Stimulated activated CD4-positive, alpha-beta T cell treated with anti-CD3 and anti-CD28 coated beads, Interleukin-2, amount 100 ng/mL, for 4 hours (primary cell): Measurements from ENCODE around the gene RGS7BP.

Source experiments
- DNase-seq: peaks from one replicate; pipeline ENCODE4 v3.0.0-alpha.2; 2020; ENCODE audit warnings: low read depth

Gene RGS7BP

DNA sequence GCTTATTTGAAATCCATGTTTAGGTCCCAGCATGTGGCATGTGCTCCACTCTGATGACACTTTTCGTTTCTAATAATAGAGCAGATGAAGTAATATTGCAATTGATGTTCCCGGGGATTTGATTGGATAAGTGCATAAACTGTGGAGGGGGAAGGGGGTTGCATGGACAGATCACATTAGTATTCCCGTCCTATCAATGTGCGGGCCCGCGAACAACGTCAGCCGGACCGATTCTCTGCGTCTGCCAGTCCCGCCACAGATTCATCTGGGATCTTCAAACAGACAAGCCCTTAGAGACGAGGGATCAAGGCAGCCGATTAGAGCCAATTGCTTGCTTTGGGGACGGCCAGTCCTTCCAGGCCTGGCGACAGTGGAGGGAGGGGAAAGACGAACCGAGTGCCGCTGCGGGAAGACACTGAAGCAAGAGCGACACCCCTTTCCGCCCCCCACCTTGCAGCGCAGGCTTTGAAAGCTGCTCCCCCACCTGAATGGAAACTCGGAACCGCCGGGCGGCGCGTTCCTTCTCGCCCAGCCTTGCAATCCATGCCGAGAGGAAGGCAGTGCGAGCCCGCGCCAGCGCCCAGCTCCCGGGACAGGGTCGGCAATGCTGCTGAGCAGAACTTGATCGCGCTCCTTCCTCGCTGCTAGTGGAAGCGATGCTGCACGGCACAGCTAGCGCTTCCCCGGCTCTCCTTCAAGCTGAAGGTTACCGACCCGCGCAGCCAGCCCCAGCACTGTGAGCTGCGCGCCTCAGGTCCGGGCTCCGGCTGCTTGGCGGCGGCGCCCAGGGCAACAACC is at the start of gene RGS7BP:
Gene RGS7BP, plus strand, starts transcription at position 247 of the 798 bp plus-strand sequence. CDS start 610 bp downstream, outside the sequence.
- no peak for DNase-seq

DNA sequence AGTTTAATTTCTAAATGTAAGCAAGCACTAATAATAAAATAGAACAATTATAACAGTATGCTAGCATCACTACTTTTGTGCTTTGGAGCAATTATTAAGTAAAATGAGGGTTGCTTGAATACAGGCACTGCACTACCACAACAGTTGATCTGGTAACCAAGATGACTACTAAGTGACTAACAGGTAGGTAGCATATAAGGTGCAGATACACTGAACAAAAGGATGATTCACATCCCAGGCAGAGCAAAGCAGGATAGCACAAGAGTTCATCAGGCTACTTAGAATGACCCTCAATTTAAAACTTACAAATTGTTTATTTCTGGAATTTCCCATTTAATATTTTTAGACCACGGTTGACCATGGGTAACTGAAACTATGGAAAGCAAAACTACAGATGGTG is 48.0 kb upstream of the RGS7BP start:
- no peak for DNase-seq

DNA sequence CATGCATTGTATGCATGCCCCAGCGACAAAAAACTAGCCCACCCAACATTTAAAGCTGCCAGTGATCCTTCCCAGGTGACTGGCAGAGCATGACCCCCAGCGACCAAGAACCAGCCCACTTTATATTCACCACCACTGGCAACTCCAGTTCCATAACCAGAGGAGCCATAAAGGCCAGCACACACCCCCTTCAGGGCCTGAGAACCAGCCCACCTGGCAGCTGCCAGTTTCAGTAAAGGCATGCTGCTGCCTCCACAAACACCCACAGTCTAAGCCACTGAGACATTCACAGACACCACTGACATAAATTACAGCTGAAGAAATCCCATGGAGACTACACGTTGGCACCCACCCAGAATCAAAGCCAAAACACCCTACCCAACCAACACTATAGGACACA is 46.9 kb upstream of the RGS7BP start:
- no peak for DNase-seq

DNA sequence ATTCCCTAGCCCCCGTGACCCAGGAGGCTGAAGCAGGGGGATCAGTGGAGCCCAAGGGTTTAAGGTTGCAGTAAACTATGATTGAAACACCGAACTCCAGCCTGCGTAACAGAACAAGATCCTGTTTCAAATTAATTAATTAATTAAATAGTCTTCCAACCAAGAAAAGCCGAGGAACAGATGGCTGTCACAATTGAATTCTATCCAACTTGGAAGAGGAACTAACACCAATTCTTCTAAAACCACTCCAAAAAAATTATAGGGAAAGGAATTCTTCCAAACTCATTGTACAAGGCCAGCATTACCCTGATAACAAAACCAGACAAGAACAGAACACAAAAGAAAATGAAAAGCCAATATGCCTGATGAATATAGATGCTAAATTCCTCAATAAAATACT is 43.4 kb upstream of the RGS7BP start:
- no peak for DNase-seq

DNA sequence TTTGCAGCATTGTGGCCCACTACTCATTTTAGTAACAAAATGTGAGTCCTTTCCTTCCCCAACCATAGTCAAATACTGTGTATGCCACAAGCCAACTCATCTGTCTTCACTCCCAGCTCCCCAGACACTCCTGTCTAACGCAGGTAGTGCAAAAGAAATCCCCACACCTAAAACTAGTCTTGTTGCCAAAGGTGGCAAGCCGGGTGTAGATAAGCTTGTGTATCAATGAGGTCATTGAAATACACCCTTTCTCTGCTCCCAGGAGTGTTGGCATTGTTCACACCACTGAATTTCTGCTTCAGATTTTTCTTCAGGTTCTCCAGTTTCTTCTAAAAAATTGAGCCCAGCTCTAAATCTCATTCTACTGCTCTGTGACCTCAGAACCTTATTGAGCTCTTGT is 19.7 kb upstream of the RGS7BP start:
- DNase-seq: no peak

DNA sequence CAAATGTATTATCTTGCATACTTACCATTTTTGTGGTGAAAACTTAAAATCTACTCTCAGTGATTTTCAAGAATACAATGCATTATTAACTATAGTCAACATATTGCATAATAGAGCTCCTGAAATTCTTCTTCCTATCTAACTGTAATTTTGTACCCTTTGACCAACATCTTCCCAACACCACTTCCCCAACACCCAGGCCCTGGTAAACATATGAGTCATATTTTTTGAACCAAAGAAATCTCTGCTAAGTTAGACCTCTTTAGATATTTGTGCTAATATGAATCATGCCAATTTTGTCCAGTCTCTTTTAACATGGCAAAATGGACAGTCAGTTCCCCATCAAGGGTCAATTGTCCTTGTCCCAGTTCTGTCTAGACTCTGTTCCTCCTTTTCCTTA is 18.5 kb upstream of the RGS7BP start:
- no peak for DNase-seq

DNA sequence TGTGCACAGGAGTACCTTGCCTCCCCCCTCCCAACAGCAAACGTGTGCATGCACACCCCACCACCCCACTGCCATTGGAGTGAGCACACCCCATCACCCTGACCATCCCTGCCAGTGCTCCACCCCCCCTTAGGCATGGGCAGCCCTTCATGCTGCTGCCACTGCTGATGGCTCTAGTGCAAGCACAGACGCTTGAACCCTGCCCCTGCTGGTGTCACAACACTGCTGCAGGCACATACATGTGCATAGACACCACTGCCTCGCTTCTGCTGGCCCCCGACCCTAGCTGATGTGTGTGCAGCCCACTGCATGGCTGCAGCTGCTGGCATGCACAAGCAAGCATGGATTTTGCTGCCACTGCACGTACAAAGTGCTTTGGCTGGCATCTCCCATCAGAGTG is 16.0 kb upstream of the RGS7BP start:
- DNase-seq: no peak

DNA sequence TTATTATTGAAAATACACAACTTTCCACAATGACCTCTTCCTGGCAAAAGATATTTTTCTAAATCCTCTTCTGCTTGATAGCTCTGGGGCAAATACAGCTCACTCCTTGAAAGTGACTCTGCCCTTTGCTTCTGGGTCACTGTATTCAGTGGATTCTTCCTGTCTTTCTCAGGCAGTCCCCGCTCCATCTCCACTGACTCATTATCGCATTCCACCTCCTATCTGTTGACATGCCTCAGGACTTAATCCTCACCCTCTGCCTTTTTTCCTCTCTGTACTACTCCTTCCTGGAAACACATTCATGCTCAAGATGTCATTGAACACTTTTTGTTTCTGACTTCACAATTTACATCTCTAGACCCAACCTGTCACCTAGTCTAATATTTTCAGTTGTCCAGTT is 8.4 kb upstream of the RGS7BP start:
- no peak for DNase-seq

DNA sequence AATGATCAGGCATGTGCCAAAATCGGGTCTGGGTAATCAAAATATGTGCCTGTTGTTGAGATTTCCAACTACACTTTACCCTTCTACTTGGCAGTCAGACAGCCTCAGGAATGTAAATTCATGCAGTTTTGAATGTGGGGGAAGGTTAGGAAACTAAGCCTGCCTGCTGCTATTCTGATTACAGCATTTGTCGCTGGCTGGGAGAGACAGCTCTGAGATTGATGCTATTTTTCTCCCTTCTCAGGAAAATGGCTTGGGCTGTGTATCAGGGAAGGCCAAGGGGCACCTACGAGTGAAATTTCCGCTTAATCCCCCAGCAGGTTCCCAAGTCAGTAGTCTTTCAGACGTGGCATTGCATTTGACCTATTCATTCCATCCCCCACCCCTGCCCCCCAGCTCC is 3.6 kb upstream of the RGS7BP start:
- DNase-seq: no peak

DNA sequence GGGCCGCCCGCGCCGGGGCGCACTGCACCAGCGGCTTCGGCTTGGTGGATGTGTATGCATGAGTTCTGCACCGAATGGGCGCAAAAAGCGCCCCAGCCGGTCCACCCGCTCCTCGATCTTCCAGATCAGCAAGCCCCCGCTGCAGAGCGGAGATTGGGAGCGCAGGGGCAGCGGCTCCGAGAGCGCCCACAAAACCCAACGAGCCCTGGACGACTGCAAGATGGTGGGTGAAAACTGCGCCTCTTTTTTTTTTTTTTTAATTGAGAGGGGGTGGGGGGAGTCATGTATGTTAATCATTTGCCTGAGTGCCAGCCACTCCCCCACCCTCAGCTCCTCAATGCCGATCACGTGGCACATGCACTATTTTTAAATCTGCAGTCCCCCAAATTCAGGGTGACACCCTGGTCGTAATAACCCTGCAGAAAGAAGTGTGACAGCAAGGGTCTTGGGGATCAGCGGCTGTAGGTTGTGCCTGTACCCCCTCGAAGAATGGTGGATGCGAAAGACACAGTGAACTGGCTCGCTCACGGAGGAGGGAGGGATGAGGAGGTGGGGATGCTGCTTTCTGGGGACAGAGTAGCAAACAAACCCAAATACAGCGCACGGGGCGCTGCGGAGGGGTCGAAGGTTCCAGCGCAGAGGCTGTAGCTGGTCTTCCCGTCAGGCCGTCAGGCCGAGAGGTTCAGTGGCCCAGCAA is 900 bp downstream of the RGS7BP start:
- DNase-seq: no peak

DNA sequence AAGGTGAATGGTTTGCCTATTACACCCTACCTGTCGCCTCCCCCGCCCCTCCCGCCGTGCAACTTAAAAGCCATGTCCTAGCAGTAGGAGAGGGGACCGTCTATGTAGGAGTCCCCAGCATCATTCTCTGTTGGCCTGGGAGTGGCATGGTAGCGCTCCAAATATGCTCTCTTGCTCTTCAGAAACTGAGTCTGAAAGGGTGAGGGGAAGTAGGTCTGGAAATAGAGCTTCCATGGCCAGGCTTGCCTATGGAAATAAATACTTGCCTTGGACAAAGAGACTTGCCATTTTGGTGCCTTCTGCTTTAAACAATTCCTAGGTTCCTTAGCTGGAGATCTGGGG is 1.4 kb downstream of the RGS7BP start:
- DNase-seq: no peak

DNA sequence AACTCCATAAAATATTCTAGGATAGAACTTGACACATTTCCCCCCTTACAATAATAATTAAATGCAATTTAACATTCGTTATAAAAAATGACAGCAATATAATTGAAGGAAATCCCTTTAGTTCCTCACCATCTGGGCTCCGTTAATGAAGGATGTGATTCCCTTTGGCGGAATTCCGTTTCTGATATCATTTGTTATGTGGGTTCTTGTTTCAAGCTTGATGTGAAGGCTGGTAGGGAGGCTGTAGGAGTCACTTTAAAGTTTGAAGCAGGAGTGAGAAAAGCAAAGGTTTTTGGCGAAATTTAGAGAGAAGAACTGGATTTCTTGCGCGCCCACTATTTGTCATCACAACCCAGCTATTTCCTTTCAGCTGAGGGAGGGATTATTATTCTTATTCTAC is 4.0 kb downstream of the RGS7BP start:
- DNase-seq: no peak

DNA sequence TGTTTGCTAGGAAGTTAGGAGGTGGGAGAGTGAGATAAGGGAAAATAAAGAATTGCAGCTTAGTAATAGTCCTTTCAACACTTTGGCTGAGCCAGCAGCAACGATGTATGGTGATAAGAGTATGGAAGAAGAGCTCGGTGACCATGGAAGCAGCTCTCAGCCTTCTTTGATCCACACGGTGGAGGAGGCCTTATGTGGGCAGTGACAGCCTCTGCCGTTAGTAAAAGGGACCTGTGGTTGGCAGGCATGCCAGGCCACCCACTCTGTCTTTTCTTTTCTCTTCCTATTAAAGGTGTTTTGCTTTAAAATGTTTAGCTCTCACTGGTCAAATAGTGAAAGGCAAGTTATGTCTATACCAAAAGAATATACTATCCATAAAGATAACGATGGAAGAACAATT is 7.7 kb downstream of the RGS7BP start:
- DNase-seq: no peak

DNA sequence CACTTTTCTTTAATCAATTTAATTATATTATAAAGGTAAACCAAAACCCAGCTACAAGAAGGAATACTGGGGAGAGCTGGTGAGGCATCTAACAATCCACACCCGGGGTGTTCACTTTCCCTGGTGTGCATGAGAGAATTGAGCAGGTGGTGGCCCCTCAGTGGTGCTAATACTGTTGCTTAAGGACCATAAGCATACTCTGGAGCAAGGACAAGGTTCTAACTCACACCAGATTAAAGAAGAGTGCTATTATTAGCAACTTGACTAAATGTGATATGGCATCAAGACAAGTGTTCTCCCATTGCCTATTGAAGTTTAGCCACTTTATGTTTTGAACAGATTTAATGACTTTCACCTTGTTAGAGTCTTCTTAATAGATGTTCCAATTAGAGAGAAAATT is 8.8 kb downstream of the RGS7BP start:
- DNase-seq: no peak

DNA sequence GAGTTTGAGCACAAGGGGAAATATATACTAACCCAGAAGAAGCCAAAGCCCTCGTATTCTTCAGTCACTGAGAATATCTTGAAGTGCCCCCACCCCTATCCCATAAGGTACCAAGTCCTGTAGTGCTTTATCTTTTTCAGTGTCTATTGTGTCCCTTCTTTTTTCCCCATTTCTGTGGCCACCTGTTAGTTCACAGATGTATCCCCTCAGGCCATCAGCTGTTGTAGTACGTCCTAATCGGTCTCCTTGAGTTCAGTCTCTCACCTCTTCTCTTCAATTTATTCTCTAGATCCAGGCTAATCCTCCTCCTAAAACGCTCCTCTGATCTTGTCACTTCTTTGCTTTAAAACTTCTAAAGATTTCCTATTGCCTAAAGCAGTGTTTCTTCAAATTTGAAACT is 10.4 kb downstream of the RGS7BP start:
- no peak for DNase-seq

DNA sequence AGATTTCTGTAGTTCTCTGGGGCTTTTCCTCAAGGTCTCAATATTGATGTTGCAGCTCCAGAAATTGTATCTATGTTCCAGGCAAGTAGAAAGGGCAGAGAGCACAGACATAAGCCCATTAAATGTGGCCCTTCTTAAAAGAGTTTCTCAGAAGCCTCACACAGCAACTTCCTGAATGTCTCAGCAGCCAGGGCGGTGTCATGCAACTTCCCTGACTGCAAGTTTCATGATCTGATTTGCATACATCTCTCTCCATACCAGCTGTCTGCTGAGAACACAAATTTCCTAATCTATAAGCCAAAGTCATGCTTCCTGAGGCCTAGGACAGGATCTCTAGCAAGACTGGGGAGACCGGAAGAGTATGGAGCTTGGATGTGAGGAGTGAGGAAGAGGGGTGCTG is 13.0 kb downstream of the RGS7BP start:
- no peak for DNase-seq

DNA sequence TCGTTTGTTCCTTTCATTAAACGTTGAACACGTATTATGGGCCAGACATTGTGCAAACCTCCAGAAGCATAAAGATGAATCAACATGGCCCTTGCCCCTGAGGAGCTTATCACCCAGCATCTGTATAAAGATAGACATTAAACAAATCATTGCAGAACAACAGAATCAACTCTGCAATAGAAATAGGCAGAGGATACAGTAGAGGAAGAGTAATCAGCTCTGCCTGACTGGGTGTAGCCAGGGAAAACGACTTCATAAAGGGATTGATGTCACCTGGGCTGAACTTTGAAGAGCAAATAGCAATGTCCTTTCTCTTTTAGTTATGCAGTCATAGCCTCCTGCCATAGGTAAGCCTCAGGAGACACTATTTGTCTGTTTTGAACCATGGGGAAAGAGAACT is 13.4 kb downstream of the RGS7BP start:
- no peak for DNase-seq

DNA sequence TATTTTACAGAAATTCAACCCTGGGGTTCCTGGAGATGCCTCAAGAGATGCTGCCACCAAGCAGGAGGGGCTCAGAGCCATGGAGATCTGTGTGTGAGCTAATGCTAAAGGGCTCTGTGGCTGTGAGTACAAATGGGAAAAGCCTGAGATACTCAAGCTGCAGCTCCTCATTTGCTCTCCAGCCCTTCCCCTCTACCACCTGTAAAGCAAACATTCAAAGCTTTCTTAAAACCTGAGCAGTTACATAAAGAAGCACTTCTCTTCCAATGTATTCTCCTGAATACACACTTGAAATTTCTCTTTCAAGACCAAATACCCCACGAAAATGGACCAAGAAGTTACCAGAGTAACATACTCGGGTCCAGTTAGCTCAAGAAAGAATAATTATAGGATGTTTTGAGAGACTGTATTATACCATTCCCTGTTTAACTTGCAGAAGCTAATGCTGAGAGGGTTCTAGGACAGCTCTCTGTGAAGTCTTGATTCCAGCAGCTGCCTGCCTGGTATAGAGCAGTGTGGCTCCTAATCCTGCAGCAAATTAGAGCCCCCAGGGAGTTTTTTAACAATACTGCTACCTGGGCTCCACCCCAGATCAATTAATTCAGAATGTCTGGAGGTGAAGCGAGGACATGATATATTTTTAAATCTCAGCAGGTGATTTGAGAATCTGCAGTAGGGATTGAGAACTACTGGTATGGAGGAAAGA is 21.1 kb downstream of the RGS7BP start:
- no peak for DNase-seq

DNA sequence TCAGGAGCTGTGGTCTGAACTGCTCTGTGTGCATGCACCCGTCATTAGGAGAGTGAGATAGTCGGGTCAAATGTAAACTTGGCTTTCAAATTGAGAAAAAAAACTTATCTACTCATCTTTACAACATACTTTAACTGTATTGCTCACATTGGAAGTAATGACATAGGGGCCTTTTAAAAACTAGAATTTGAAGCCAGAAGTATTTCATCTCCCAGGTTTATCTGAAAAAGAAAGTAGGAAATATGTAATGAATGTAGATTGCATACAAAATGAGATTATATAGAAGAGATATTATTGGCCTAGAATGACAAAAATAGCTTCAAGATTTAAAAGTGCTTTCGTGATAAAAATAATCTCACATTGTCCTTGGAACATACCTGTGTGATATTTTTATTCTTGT is 24.3 kb downstream of the RGS7BP start:
- no peak for DNase-seq

DNA sequence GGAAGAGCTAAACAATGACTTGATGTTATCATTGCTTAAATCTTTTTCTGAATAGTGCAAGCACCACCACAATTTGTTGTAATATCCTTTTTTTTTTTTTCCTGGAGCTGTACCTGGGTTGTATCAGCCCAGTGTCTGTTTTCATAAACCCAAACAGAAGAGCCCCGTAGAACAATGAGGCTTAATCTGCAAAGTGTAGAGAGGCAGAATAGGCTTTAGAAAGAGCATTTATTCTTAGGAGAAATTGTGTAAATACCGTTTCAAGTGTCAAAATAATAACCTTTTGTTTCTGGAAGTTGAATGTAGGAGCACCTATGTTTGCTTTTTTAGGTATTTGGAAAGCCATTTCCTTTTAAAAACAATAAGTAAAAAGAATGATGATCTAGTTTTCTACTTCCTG is 26.4 kb downstream of the RGS7BP start:
- DNase-seq: no peak

DNA sequence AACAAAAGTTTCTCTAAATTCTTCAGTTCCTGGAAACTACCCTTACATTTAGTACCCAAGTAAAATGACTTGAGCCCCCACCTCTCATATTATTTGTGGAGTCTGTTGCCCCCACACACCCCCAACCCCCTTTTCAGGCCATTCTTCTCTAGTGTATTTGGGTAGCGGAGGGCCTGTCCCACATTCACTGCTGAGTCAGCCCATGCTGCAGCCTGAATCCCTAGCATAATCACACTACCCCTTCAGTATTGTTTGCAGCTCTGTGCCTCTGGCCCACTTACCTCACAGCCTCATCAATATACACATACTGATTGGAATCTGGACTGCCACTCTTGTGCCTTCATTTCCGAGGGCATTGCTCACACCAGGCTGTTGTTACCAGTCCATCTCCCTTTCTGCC is 26.8 kb downstream of the RGS7BP start:
- DNase-seq: no peak

DNA sequence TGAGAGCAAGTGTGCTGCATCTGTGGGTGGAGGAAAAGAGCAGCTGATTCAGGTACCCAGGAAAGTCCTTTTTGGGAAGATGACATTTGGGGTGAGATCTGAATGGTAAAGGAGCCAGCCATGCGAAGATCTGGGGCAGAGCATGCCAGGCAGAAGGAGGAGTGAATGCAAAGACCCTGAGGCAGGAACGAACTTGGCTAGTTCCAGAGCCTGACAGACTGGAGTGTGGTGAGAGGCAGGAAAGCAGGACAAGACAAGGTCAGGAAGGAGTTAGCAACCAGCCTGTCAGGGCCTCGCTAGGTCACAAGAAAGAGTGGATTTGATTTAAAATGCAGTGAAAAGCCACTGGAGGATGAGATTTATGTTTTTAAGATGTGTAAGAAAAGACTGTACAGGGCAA is 28.2 kb downstream of the RGS7BP start:
- no peak for DNase-seq

DNA sequence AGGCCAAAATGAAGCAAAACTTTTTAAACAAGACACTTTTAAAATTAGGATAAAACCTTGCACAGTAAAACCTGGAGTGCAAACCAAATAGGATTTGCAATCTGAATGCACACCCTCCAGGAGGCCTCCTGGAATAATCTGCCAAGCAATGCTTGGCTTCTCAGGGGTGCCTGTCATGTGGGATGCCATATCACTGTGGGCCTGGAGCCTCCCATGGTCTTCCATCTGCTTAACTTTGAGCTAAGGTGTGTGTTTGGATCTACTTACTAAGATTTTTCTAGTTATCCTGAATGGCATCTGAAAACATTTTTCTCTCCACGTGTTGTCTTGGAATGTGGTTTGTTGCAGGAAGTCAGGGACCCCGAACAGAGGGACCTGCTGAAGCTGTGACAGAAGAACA is 52.1 kb downstream of the RGS7BP start:
- DNase-seq: no peak
